Measurements from ENCODE around the gene BRINP3. TPM values are rescaled to one million over a fixed set of nuclear protein-coding genes. Genes with fewer than 3 reads are reported as not detected.

The BRINP3 gene
- total RNA-seq, 1 experiment from 2014 or later = 0.28 TPM

DNA sequence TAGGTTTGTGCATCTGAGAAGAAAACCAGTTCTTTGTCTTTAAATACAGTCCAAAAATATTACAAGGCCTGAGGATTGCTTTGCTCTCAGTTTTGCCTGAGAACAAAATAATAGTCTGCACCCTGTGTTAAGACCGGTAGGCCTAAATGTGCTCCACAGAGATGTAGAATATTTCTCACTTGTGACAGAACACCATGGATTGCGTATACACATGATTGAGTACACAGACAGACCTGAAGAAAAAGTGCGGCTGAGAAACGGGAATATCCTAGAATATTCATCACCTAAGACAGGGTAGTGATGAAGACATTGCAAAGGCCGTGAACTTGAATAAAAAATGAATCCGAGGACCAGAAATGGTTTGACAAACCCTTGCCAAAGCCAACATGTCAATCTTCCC lies 155.4 kb downstream of the BRINP3 start (continued):
- TF ChIP-seq ARID4B (CRISPR knock-in tag; IDR thresholded peaks at IDR 0.05; ENCODE audit: borderline replicate concordance) (no peak), NR3C1 (CRISPR knock-in tag; conservative IDR thresholded peaks at IDR 0.05; ENCODE audit: low read depth) (no peak), TEAD4 (CRISPR knock-in tag; IDR thresholded peaks at IDR 0.05) (no peak), NFE2L1 (CRISPR knock-in tag; IDR thresholded peaks at IDR 0.05) (no peak), SMAD3 (CRISPR knock-in tag; IDR thresholded peaks at IDR 0.05; ENCODE audit: borderline replicate concordance) (no peak), ZNF396 (CRISPR knock-in tag; IDR thresholded peaks at IDR 0.05; ENCODE audit: borderline replicate concordance) (no peak), ZNF317 (CRISPR knock-in tag; IDR thresholded peaks at IDR 0.05; ENCODE audit: borderline replicate concordance, low read depth) (no peak)
- TF ChIP-seq, protein P1, sequence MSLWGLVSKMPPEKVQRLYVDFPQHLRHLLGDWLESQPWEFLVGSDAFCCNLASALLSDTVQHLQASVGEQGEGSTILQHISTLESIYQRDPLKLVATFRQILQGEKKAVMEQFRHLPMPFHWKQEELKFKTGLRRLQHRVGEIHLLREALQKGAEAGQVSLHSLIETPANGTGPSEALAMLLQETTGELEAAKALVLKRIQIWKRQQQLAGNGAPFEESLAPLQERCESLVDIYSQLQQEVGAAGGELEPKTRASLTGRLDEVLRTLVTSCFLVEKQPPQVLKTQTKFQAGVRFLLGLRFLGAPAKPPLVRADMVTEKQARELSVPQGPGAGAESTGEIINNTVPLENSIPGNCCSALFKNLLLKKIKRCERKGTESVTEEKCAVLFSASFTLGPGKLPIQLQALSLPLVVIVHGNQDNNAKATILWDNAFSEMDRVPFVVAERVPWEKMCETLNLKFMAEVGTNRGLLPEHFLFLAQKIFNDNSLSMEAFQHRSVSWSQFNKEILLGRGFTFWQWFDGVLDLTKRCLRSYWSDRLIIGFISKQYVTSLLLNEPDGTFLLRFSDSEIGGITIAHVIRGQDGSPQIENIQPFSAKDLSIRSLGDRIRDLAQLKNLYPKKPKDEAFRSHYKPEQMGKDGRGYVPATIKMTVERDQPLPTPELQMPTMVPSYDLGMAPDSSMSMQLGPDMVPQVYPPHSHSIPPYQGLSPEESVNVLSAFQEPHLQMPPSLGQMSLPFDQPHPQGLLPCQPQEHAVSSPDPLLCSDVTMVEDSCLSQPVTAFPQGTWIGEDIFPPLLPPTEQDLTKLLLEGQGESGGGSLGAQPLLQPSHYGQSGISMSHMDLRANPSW (CRISPR knock-in tag; conservative IDR thresholded peaks at IDR 0.05; ENCODE audit: low read depth) = no peak

DNA sequence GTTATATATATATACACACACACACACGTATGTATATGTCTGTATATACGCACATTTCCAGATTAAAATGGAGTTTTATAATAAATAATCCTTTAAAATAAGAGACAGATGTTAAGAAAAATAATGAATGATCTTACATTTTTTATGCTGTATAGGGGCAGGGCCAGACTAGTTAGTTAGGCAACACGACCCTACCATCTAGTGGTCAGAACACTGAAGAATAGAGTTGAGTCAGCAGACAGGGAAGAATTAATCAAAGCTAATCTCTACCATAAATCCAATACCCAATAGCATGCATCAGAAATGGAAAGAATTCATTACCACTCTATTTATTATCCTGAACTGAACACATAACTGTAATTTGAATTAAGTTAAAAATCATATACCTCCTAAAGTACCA lies 156.7 kb downstream of the BRINP3 start:
- Mint-ChIP-seq H3K27me3 (ENCODE audit: low read depth) (no peaks in the 10 kb centered on the region), H3K4me1 (no peaks in the 10 kb centered on the region), H3K36me3 (no peaks in the 10 kb centered on the region), H3K4me3 (no peak overlapping the region), H3K27ac (no peak overlapping the region), H3K9me3 (no peaks in the 10 kb centered on the region)
- peak; percentile 80 for ATAC-seq
- ChIA-PET POLR2A (no interaction called here), CTCF (interaction anchor here (0.6 kb wide), 3 partner anchors 449 to 819 kb away, joined by 3 to 7 read pairs (median 3); no protein-coding TSS in a partner anchor)
- DNase-seq (ENCODE audit: low spot score) = no peak
- TF ChIP-seq ZSCAN18 (CRISPR knock-in tag; IDR thresholded peaks at IDR 0.05) (no peak), JAZF1 (CRISPR knock-in tag; IDR thresholded peaks at IDR 0.05) (no peak)

GRCh38 chr1:190312763-190313162 lies 164.9 kb downstream of the BRINP3 start:
- Mint-ChIP-seq H3K4me1 (no peaks in the 10 kb centered on the region), H3K27ac (no peak overlapping the region), H3K9me3 (no peaks in the 10 kb centered on the region), H3K36me3 (no peaks in the 10 kb centered on the region), H3K4me3 (no peak overlapping the region), H3K27me3 (ENCODE audit: low read depth) (no peaks in the 10 kb centered on the region)
- no peak for DNase-seq (ENCODE audit: low spot score)
- no peak for ATAC-seq
- CTCF ChIA-PET = no interaction called here
- POLR2A ChIA-PET = no interaction called here
- TF ChIP-seq, protein P2, sequence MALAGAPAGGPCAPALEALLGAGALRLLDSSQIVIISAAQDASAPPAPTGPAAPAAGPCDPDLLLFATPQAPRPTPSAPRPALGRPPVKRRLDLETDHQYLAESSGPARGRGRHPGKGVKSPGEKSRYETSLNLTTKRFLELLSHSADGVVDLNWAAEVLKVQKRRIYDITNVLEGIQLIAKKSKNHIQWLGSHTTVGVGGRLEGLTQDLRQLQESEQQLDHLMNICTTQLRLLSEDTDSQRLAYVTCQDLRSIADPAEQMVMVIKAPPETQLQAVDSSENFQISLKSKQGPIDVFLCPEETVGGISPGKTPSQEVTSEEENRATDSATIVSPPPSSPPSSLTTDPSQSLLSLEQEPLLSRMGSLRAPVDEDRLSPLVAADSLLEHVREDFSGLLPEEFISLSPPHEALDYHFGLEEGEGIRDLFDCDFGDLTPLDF (CRISPR knock-in tag; IDR thresholded peaks at IDR 0.05) = no peak
- TF ChIP-seq ZNF317 (CRISPR knock-in tag; IDR thresholded peaks at IDR 0.05; ENCODE audit: borderline replicate concordance, low read depth) (no peak), SMAD4 (CRISPR knock-in tag; IDR thresholded peaks at IDR 0.05) (no peak), CBFB (CRISPR knock-in tag; IDR thresholded peaks at IDR 0.05; ENCODE audit: low read depth) (no peak), ZBTB21 (CRISPR knock-in tag; IDR thresholded peaks at IDR 0.05; ENCODE audit: borderline replicate concordance) (no peak), CREB1 (CRISPR knock-in tag; IDR thresholded peaks at IDR 0.05) (no peak), ATF1 (CRISPR knock-in tag; IDR thresholded peaks at IDR 0.05) (no peak)
- TF ChIP-seq, protein P3, sequence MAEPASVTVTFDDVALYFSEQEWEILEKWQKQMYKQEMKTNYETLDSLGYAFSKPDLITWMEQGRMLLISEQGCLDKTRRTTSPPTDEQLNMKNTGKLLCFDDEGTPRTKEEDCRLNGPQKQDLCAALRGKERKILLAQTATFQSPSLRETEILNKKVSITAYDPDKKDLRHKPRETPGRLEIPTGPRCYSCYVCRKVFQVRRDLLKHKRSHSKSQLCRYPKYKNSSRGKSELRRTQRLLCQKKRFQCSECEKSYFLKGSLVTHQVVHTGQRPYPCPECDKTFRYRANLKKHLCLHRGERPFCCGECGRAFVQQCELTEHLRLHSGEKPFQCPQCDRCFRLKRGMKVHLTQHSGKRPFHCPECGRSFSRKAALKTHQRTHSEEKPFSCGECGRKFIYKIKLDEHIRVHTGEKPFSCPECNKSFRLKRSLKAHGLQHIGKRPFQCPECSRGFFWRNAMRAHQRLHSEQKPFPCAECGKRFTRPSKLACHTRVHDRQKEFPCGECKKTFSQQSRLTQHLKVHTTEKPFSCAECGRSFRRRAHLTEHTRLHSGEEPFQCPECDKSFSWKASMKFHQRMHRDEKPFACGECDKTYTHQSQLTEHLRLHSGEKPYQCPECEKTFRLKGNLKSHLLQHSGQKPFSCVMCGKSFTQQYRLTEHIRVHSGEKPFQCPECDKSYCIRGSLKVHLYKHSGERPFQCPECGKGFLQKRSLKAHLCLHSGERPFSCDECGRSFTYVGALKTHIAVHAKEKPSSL (CRISPR knock-in tag; conservative IDR thresholded peaks at IDR 0.05) = no peak
- TF ChIP-seq, protein P4, sequence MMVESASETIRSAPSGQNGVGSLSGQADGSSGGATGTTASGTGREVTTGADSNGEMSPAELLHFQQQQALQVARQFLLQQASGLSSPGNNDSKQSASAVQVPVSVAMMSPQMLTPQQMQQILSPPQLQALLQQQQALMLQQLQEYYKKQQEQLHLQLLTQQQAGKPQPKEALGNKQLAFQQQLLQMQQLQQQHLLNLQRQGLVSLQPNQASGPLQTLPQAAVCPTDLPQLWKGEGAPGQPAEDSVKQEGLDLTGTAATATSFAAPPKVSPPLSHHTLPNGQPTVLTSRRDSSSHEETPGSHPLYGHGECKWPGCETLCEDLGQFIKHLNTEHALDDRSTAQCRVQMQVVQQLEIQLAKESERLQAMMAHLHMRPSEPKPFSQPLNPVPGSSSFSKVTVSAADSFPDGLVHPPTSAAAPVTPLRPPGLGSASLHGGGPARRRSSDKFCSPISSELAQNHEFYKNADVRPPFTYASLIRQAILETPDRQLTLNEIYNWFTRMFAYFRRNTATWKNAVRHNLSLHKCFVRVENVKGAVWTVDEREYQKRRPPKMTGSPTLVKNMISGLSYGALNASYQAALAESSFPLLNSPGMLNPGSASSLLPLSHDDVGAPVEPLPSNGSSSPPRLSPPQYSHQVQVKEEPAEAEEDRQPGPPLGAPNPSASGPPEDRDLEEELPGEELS (CRISPR knock-in tag; IDR thresholded peaks at IDR 0.05) = no peak

All from WTC11 (cell line).